Sciatic nerve (tissue), 2 donors: ENCODE results near the gene LAMC3. TPM values are rescaled to one million over a fixed set of nuclear protein-coding genes. Genes with fewer than 3 reads are reported as not detected.

ENCODE experiments used
- ATAC-seq: fragments of 200-7000 bp; cut with Tn5 transposase; one replicate; pipeline ENCODE4 v1.9.1; 2020; ENCODE audit warnings: mild to moderate bottlenecking, moderate library complexity
- DNase-seq: peaks from one replicate; pipeline ENCODE4 v3.0.0-alpha.2; 2020; ENCODE audit warnings: low spot score
- intact Hi-C: fragments of 100-400 bp; cut with DNase I; formaldehyde crosslinking; loops from one replicate; pipeline ENCODE4 v1.14.2; 2022
- total RNA-seq: library from RNA; stranded (reverse); fragmentation: NEBNext Ultra II Directional; extraction: Animal tissue kit (Norgen Biotek cat#: 25700); gene quantifications from one replicate; pipeline ENCODE4 v1.2.1, GENCODE V29; 2021
- donor health status: DM: no; HTN: no; CAD: no.
- donor health status: DM: no; HTN: no; CAD: no.

LAMC3 gene
- total RNA-seq, 1 donor from 2014 or later: 0.36 TPM

DNA sequence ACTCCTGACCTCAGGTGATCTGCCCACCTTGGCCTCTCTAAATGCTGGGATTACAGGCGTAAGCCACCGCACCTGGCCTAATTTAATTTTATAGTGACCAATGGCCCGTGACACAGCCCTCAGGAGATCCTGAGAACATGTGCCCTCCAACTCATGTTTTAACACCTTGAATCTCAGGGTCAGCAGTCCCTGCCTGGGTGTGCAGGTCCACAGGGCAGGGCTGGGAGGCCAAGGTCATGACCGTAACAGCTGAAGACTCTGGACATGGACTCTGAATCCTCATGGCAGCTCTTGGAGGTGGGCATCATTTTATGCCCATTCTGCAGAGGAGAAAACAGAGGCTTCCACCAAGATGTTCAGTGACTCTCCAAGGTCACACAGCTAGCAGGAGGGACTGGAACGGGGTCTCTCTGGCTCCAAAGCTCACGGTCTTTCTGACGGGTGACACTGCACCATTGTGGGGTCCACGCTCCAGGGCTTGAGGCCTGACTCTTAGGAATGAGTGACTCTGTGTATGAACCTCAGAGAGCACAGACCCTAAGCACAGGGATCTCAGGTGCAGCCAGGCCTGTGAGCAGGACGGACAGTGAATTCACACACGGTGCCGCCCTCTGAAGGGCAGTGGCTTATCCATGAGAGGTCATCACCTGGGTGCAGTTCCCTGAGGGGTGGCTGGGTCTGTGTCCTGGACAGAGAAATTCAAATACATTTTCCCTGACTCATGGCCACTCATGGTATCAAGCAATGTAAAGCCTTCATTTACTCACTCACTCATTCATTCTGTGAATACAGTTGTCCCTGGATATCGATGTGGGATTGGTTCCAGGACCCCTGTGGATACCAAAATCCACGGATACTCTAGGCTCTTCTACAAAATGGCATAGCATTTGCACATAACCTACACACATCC is 32.8 kb upstream of the LAMC3 start:
- DNase-seq: no peak
- ATAC-seq: no peak
- intact Hi-C loops: no loop called here

DNA sequence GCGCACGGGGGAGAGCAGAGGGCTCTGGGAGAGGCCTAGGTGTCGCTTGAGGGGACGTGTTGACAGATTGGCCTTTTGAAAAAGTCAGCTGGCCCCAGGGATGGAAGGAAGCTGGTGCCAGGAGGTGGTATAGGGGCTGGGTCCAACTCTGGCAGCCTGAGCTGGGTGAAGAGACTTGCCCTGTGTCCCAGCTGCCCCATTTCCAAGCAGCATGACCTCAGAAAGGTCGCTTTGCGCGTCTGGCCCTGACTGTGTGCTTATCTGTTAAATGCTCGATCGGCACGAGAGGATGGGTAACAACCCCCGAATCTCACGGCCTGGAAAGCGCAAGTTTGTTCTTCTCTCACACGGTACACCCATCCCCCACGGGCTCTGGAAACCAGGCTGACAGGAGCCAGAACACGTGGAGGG is 31.2 kb upstream of the LAMC3 start:
- ATAC-seq (no peak), DNase-seq (no peak)
- intact Hi-C loops: no loop called here

DNA sequence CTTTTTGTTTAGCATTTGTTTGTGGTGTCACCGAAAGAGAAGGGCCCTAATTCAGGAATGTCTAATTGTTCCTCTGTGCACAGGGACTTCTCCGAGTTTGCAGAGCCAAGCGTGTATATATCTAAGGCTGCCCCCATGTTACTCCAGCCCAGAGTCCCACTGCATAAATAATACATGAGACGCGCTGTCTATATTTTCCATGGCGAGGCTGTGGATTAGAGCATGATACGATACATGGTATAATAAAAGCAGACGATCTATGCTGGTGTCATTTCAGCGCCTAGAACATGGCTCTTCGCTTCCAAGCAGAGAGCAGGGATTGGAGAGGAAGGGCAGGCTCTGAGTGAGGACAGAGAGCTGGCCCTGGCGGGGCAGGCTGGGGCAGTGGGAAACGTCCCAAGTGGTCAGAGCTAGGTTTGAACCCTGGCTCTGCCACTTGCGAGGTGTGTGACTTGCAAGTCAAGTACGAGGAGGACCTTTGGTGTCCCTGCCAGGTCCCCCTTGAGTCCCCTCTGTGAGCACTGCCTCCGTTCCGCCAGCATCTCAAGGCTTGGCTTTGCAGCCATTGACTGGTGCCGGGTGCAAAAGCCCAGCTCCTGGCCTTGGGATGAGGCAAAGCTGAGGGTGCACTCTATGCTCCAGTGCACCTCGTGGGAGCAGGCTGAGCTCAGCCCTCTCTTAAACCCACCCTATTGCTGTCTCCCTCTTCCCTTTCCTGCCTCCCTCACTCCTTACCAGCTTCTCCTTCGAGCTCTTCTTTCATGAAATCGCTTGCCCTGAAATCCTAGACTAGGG is 29.2 kb upstream of the LAMC3 start:
- ATAC-seq (no peak), DNase-seq (no peak)
- intact Hi-C loops: no loop called here

DNA sequence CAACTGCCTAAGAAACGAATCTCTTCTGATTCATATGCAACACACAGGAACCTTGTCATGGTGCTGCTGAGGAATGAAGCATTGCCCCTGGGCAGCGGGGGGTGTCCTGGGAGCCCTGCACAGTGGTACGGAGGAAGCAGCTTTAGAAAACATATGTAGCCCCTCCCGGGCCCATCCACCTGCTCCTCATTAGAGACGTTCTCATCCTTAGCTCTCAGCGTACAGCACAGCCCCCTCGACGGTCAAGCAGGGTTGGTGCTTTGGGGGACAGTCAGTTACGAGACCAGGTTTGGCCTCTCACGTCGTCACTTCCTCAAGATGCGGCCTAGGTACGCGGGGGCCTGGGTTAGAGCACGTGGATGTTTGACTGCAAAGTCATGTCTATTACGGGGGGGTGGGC is 28.4 kb upstream of the LAMC3 start:
- ATAC-seq (no peak), DNase-seq (no peak)

DNA sequence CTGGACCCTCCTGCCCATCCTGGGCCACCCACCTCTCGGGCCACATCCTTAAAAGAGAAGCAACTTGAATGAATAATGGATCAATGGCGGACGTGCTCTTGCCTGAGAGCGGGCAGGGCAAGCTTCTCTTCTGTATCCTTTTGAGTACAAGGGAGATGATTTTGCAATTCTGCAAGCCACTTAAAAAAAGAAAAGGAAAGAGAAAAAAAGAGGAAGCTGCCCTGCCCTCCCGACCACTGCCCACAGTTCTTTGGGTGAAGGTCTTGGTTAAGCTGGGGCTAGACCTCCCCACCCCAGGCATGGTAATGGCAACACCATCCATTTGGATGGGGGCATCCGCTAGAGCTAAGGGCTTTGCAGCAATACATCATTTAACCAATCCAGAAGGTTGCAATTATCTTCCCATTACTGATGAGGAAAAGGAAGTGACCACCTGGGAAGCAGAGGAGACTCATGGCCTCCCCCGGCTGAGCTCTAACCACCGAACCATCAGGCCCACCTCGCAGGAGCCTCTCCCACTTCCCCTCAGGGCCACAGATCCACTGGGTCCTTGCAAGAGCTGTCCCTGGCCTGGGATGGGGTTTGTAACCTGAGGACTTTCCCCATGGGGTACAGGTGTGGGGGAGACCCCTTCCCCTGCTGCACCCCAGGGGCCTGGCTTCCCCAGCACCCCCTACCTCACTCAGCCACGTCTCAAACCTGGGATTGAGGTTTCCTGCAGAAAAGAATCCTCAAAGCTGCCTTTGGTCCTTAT is 27.8 kb upstream of the LAMC3 start:
- no peak for DNase-seq
- no peak for ATAC-seq
- intact Hi-C loops: no loop called here

More for the DNA sequence above, 28.4 kb upstream of the LAMC3 start:
- intact Hi-C loops: no loop called here

DNA sequence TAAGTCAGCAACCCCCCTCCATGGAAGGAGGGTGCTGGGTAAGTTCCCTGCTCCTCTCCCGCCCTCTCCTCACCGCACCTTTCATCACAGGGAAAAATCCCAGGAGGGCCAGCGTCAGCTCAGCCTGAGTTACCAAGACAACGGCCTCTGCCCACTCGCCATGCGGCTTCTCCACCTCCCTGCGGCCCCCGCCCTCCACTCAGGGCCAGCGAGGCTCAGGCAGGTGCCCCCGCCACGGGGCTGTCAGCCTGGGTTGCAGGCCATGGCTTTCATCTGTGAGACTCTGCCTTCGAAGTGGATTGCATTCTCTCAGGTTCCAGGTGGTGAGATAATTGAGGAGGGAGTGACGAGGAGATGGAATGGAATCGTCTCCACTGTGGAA is 27.2 kb upstream of the LAMC3 start:
- intact Hi-C loops: no loop called here

DNA sequence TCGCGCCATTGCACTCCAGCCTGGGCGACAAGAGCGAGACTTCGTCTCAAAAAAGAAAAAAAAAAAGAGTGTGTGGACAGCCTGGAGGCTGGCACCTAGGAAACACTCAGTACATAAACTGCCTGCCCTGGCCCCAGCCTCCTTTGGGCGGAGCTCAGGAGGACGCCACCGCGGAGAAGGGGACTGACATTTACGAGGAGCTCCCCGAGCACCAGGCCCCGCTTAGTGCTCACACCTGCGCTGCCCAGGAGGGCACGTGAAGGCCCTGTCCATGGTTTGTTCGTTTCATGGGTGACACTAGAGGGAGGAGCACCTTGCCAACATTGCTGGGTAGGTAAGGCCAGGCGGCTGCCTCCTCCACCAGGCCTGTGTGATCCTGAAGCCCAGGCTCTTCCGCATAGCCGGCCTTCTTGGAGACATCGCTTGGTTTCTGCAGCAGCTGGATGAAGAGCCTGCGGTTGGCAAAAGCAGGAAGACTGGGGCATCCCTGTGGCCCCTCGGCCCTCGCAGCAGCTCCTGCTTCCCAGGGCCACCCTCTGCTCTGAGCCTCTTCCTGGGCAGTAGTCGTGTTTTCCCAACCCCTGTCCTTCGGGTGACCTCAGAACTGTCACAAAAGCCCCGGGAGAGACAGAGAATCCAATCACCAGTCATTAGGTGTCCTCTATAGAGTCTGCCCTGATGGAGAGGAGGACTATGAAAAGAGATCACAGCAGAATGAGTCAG is 26.2 kb upstream of the LAMC3 start:
- no peak for DNase-seq
- no peak for ATAC-seq
- intact Hi-C loops: no loop called here

More for the DNA sequence above, 27.2 kb upstream of the LAMC3 start:
- ATAC-seq (no peak), DNase-seq (no peak)

DNA sequence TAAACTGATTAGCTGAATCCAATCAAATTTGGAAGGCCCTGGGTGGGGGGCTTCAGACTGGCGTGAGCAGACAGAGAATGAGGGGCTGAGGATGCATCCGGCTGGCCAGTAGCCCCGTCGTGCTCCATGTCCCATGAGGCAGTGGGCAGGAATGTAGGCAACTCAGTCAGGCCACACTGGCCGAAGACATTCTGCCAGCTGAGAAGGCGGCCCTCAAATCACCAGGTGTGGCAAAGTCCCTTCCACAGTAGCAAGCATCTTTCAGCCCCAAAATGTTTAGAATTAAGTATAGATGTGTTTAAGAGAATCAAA is 25.7 kb upstream of the LAMC3 start:
- intact Hi-C loops: no loop called here
- ATAC-seq (no peak), DNase-seq (no peak)

DNA sequence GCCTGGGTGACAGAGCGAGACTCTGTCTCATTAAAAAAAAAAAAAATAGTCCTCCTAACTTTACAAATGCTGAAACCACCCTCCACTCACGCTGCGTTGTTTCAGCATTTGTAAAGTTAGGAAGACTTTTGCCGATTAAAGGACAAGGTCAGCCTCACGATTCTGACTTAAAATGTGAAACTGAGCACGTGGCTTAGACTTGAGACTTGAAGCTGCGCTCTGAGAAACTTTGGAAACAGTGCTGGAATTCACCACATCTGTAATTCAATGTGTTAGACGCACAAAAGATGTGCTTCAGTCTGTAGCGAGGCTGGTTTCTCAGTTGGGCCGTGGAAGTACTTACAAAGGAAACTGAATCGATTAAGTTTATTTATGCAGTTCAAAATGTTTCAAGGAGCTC is 25.0 kb upstream of the LAMC3 start:
- ATAC-seq: no peak
- intact Hi-C loops: no loop called here

DNA sequence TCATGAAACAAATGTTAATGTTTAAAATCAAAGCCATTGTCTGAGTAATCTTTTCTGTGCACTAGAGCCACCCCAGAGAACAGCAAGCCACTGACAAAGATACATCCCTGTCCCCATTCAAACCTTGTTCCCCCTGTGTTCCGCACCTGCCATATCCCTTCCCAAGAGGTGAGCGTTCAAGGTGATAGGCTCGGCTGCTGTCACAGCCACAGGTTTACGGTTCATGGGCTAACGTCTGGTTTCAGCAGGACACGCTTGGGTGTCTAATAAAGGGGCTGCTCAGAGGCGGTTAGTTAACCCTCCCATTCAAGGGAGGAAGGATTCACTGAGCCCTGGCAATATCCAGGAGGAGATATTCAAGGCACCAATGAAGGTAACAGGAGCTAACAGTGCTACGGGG is 24.5 kb upstream of the LAMC3 start:
- intact Hi-C loops: no loop called here
- DNase-seq (no peak), ATAC-seq (no peak)

More for the DNA sequence above, 25.0 kb upstream of the LAMC3 start:
- DNase-seq: no peak

DNA sequence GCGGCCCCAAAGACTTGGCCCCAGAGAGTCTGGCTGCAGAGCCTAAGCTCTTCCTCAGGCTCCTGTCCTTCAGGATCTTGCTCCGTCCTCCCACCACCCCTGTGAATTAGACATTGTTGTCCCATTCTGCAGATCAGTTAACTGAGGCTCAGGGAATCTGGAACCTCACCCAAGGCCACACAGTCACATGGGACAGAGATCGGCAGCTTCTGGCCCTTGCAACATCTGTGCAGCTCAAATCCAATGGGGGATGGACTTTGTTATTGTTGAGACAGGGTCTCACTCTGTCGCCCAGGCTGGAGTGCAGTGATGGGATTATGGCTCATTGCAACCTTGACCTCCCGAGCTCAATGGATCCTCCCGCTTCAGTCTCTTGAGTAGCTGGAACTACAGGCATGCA is 23.9 kb upstream of the LAMC3 start:
- ATAC-seq (no peak), DNase-seq (no peak)
- intact Hi-C loops: no loop called here

DNA sequence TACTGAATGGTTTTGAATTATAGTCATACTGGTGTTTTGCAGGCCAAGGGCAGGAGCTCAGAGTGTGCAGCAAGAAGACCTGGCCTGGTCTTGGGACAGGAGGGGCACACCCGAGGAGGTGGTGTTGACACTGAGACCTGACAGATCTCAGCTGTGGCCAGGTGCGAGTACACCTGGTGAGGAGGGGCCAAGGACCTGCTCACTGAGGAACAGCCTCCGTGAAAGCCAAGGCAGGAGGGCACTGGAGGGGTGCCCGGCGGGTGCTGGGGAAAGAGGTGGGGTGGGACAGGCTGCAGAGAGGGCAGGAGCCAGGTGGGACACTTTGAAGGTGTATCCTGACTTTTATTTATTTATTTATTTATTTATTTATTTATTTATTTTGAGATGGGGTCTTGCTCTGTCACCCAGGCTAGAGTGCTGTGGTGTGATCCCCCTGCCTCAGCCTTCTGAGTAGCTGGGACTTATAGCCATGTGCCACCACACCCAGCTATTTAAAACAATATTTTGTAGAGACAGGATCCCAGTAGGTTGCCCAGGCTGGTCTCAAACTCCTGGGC is 23.3 kb upstream of the LAMC3 start:
- intact Hi-C loops: no loop called here
- no peak for ATAC-seq
- no peak for DNase-seq

DNA sequence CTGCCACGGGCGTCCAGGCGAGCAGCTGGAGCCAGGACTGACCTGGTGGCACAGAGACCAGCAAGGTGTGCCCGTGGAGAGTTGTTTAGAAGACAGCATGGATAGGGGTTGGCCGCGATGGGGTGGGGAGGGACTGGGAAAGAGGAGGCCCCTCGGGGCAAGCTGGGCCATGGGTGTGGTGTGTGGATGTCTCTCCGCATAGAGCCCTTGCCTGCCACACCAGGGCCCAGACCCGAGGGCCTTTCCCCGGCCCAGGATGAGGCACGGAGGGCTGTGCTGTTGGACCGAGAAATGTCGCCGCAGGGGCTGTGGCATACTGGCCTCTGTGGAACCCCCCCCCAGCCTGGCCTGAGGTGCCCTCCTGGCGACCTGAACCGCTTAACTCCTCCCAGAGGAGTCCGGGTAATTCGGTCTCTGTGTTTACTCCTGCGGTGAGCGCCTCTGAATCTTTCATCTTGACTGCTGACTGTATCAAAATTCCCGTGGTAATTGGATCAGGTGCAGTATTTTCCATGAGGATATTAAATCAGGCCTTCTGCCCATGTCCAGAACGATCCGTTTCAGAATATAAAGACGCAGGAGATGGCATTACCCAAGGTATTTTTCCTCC is 22.5 kb upstream of the LAMC3 start:
- ATAC-seq: no peak

DNA sequence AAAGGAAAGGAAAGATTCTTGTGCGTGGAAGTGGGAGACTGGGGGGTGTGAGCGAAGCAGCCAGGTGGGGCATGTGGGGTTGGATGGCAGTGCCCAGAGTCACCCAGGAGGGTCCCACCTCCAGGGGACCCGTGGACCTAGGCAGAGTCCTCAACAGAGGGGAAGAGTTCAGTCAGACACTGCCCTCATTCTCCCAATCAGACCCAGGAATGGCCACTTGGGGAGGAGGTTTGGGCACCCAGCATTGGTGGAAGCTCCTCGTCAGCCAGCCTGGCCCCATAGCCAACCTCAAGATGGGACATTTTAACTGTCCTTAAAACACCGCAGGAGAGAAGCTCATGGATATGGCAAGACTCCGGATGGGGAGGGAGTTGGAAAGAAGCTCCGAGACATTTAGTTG is 21.9 kb upstream of the LAMC3 start:
- intact Hi-C loops: no loop called here
- ATAC-seq (no peak), DNase-seq (no peak)

More for the DNA sequence above, 22.5 kb upstream of the LAMC3 start:
- no peak for DNase-seq
- intact Hi-C loops: no loop called here

DNA sequence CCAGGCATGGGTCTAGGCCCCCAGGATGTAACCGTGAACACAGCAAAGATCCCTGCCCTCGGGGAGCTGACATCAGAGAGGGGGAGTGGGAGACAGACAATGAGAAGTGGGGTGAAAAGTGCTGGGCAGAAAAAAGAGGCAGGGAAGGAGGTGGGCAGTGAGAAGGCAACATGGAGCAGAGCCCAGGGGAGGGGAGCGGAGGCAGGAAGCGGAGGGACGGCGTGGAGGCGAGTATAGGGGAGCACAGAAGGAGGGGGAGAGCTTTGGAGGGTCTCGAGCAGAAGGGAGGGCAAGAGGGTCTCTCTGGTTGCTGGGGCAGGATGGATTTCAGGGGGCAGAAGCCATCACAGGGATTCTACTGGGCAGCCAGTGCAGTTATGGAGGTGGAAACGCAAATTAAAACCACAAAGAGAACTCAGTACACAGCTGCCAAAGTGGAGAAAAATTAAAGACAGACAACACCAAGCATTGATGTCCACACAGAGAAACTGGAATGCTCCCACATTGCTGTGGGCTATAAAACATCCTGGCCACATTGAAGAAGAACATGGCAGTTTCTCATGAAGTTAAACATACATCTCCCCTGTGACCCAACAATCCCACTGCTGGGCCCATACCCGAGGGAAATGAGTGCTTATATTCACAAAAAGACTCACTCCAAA is 21.1 kb upstream of the LAMC3 start:
- intact Hi-C loops: no loop called here
- ATAC-seq (no peak), DNase-seq (no peak)

DNA sequence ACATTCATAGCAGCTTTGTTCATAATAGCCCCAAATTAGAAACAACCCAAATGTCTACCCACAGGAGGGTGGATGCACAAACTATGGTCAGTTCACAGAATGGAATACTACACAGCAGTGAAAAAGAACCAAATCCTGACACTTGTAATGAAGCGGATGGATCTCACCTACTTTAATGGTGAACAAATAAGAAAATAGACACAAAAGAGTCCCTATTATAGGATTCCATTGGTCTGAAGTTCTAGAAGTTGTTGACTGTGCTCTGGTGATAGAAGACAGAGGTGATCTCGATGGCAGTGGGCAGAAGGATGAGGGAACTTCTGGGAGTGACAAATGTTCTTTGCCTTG is 20.6 kb upstream of the LAMC3 start:
- intact Hi-C loops: no loop called here
- DNase-seq: no peak
- ATAC-seq: no peak

DNA sequence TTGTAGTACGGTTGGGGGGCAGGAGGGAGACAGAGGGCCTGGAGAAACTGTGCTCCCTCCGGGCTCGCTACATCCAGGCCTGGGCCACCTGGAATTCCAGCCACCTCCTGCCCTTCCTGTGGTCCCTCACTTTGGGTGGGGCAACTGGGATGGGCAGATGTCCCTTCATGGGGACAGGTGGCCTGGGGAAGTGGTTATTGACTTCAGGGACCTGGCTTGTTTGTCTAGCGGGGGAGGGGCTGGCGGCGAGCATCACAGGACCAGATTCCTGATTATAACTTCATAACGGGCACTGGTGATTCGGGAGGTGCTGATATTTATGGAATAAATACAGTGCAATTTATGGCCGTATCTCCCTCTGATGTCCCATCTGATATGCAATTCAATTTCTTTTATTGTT is 20.1 kb upstream of the LAMC3 start:
- ATAC-seq: no peak
- intact Hi-C loops: no loop called here
- no peak for DNase-seq

DNA sequence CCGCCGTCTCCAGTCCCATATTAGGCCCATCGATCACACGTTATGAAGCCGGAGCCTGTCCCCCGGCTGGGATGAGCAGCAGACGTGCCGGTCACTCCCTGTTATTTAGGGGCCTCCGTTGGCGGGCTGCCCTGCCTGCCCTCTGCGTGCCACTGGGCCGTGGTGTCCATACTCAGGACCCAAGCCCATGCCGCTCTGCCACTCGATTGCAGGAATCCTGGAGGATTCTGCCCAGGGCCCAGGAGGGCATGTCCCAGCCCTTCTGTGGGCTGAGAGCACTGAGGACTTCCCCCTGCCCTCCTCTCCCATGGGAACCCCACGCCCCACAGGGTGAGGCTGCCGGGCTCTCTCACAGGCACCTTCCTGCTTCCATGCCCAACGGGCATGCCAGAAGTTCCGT is 19.6 kb upstream of the LAMC3 start:
- intact Hi-C loops: no loop called here
- DNase-seq: no peak

More for the DNA sequence above, 19.6 kb upstream of the LAMC3 start:
- no peak for ATAC-seq
